ENCODE measurements around the gene C1QTNF6.

DNA sequence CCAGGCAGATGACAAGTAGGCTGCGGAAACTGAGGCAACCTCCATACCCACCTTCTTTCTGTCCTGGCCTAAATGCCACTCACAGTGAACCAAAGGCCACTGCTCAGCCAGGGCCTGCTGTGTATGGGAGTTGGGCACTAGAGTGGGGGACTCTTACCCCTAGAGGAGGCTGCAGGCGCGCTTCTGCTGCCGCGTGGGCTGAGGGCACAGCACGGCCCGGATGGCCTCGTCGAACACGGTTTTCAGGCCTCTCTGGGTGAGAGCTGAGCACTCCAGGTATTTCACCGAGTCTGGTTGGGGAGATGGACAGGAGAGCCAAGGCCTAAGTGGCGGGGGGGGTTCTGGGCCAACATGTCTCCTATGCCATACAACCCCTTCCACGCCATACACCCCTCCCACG lies 38.5 kb upstream of the C1QTNF6 start:
- TF ChIP-seq, protein P1, sequence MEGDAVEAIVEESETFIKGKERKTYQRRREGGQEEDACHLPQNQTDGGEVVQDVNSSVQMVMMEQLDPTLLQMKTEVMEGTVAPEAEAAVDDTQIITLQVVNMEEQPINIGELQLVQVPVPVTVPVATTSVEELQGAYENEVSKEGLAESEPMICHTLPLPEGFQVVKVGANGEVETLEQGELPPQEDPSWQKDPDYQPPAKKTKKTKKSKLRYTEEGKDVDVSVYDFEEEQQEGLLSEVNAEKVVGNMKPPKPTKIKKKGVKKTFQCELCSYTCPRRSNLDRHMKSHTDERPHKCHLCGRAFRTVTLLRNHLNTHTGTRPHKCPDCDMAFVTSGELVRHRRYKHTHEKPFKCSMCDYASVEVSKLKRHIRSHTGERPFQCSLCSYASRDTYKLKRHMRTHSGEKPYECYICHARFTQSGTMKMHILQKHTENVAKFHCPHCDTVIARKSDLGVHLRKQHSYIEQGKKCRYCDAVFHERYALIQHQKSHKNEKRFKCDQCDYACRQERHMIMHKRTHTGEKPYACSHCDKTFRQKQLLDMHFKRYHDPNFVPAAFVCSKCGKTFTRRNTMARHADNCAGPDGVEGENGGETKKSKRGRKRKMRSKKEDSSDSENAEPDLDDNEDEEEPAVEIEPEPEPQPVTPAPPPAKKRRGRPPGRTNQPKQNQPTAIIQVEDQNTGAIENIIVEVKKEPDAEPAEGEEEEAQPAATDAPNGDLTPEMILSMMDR (IDR thresholded peaks at IDR 0.05): no peak
- TF ChIP-seq ZFX (IDR thresholded peaks at IDR 0.05; ENCODE audit: borderline replicate concordance): no peak

Data from 22Rv1 (cell line).